ENCODE data around the gene MOSMO. TPM values are rescaled to one million over a fixed set of nuclear protein-coding genes. Genes with fewer than 3 reads are reported as not detected.
"Not testable (repeated sequence)": the region's sequence is repeated elsewhere in the genome, so short reads cannot be mapped to it uniquely, and the experiment has no call there.

MOSMO gene
- total RNA-seq, 1 donor from 2014 or later = 16.8 TPM

DNA sequence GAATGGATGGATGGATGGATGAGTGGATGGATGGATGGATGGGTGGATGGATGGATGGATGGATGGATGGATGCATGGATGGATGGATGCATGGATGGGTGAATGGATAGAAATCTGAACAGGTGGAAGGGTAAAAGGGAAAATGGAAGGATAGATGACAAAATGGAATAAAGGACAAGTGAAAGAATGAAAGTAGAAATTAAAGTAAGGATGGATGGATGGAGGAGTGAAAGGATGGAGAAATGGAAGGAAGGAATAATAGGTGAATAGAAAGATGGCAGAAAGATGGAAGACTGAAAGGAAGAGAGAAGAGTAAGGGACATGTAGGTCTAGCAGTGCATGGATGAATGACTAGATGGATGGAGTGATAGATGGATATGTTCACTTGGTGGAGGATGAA, 114.3 kb downstream of the MOSMO start:
- H3K27ac Mint-ChIP-seq (ENCODE audit: unreplicated experiment) = no peak overlapping the region
- no peaks in the 10 kb centered on the region for H3K4me1 Mint-ChIP-seq (ENCODE audit: unreplicated experiment)
- no peaks in the 10 kb centered on the region for H3K36me3 Mint-ChIP-seq (ENCODE audit: unreplicated experiment)

DNA sequence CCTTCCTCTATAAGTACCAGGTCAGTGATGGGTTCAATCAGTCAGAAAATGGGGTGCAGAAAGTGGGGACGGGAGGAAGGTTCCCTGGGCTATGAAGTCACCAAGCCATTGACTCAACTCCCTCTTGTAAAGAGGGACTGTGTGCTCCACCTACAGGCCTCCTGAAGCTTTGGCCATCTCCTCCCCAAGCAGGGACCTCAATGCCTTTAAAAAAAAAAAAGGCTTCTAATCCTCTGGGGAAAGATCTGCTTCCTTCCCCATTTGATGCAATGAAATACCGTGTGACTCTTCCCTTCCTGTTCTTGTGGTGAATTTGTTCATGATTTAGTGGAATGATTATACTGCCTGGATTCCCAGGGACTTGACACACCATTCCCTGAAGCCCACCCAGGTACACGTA, 115.2 kb downstream of the MOSMO start:
- no peak overlapping the region for H3K27ac Mint-ChIP-seq (ENCODE audit: unreplicated experiment)

More for the DNA sequence above, 114.3 kb downstream of the MOSMO start:
- H3K27me3 Mint-ChIP-seq (ENCODE audit: unreplicated experiment) = no peaks in the 10 kb centered on the region
- TF ChIP-seq, protein P1, sequence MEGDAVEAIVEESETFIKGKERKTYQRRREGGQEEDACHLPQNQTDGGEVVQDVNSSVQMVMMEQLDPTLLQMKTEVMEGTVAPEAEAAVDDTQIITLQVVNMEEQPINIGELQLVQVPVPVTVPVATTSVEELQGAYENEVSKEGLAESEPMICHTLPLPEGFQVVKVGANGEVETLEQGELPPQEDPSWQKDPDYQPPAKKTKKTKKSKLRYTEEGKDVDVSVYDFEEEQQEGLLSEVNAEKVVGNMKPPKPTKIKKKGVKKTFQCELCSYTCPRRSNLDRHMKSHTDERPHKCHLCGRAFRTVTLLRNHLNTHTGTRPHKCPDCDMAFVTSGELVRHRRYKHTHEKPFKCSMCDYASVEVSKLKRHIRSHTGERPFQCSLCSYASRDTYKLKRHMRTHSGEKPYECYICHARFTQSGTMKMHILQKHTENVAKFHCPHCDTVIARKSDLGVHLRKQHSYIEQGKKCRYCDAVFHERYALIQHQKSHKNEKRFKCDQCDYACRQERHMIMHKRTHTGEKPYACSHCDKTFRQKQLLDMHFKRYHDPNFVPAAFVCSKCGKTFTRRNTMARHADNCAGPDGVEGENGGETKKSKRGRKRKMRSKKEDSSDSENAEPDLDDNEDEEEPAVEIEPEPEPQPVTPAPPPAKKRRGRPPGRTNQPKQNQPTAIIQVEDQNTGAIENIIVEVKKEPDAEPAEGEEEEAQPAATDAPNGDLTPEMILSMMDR (IDR thresholded peaks at IDR 0.05) = no peak
- no peak for DNase-seq (ENCODE audit: extremely low spot score, unreplicated experiment)
- no peaks in the 10 kb centered on the region for H3K9me3 Mint-ChIP-seq (ENCODE audit: unreplicated experiment)
- H3K4me3 Mint-ChIP-seq (ENCODE audit: unreplicated experiment) = no peak overlapping the region

DNA sequence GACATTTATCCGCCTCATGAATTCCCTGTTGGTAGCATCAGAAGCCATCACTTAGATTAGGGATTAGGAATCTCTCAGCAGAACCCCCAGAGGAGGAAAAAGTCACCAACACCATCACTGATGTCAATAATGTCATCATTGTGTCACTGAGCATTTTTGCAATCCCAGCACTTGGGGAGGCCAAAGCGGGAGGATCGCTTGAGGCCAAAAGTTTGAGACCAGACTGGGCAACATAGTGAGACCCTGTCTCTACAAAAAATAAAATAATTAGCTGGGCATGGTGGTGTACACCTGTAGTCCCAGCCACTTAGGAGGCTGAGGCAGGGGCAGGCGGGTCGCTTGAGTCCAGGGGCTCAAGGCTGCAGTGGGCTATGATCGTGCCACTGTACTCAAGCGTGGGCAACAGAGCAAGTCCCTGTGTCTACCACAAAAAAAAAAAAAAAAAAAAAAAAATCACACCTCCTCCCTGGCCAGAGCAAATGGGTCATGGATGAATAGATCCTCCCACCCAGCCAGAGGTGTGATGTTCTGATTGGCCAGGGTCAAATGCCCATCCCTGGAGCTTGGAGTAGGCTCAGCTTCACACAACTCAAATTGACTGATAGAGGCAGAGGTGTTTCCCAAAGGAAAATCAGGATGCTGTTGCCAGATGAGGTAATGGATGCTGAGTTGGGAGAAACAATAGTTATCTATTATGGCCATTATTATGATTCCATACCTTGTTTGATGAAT, 116.0 kb downstream of the MOSMO start:
- Mint-ChIP-seq H3K27ac (ENCODE audit: unreplicated experiment) (no peak overlapping the region), H3K4me1 (ENCODE audit: unreplicated experiment) (no peaks in the 10 kb centered on the region), H3K36me3 (ENCODE audit: unreplicated experiment) (no peaks in the 10 kb centered on the region), H3K9me3 (ENCODE audit: unreplicated experiment) (no peaks in the 10 kb centered on the region), H3K27me3 (ENCODE audit: unreplicated experiment) (no peaks in the 10 kb centered on the region), H3K4me3 (ENCODE audit: unreplicated experiment) (no peak overlapping the region)
- no peak for DNase-seq (ENCODE audit: extremely low spot score, unreplicated experiment)
- TF ChIP-seq, protein P1 (IDR thresholded peaks at IDR 0.05) = no peak

More for the DNA sequence above, 115.2 kb downstream of the MOSMO start:
- Mint-ChIP-seq H3K4me1 (ENCODE audit: unreplicated experiment) (no peaks in the 10 kb centered on the region), H3K36me3 (ENCODE audit: unreplicated experiment) (no peaks in the 10 kb centered on the region), H3K9me3 (ENCODE audit: unreplicated experiment) (no peaks in the 10 kb centered on the region), H3K4me3 (ENCODE audit: unreplicated experiment) (no peak overlapping the region), H3K27me3 (ENCODE audit: unreplicated experiment) (no peaks in the 10 kb centered on the region)
- DNase-seq (ENCODE audit: extremely low spot score, unreplicated experiment) = no peak
- TF ChIP-seq, protein P1 (IDR thresholded peaks at IDR 0.05) = no peak

DNA sequence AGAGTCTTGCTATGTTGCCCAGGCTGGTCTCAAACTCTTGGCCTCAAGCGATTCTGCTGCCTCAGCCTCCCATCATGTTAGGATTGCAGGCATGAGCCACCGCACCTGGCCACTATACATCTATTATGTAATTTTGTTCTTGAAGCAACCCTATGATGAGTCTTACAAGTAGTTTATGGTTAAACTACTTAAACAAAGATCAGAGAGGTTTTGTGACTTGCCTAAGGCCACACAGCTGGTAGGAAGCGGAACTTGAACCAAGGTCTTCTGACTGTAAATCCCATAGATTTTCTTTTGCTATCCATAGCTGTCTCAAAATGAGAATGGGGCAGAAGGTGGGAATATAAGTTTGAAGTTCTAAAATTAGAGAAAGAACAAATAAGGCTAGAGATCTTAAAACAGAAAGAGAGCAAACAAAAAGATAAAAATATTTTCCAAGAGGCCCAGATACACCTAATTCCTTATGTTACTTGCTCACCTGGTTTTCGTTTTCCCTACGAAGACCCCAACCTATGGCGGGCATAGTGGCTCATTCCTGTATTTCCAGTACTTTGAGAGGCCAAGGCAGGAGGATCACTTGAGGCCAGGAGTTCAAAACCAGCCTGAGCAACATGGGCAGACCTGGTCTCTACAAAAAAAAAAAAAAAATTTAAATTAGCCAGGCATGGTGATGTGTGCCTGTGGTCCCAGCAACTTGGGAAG, 116.8 kb downstream of the MOSMO start:
- Mint-ChIP-seq H3K4me1 (ENCODE audit: unreplicated experiment) (no peaks in the 10 kb centered on the region), H3K27ac (ENCODE audit: unreplicated experiment) (no peak overlapping the region), H3K36me3 (ENCODE audit: unreplicated experiment) (no peaks in the 10 kb centered on the region), H3K9me3 (ENCODE audit: unreplicated experiment) (no peaks in the 10 kb centered on the region), H3K4me3 (ENCODE audit: unreplicated experiment) (no peak overlapping the region), H3K27me3 (ENCODE audit: unreplicated experiment) (peaks cover 4% of the 10 kb centered on the region)
- TF ChIP-seq, protein P1 (IDR thresholded peaks at IDR 0.05) = no peak
- DNase-seq (ENCODE audit: extremely low spot score, unreplicated experiment) = no peak

DNA sequence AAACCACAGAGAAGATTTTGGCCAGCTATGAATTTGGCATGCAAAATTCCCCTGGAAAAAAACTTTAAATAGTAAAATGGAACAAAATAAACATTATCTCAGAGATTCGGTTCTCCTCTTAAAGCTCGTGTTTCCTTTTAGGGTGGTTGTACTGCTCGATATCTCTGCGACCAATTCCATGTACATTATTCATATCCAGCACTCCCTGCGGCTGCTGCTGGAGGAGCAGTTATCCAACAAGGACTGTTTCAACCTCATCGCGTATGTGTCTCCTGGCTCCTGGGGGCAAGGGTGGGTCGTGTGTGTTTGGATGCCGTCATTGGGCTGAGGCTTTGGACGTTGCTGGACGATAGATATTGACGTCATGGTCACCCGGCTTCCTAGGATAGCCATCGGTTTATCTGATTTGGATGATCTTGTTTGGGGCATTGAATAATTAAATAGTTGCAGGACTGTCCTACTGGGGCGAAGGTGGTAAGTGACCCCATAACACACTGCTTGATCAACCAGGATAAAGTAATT, 118.2 kb downstream of the MOSMO start:
- no peak overlapping the region for H3K27ac Mint-ChIP-seq (ENCODE audit: unreplicated experiment)

DNA sequence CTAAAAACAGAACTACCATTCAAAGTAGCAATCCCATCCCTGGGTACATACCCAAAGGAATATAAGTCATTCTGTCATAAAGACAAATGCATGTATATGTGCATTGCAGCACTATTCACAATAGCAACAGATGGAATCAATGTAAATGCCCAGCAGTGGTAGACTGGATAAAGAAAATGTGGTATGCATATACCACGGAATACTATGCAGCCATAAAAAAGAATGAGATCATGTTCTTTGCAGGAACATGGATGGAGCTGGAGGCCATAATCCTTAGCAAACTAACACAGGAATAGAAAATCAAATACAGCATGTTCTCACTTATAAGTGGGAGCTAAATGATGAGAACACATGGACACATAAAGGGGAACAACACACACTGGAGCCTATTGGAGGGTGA, 120.6 kb downstream of the MOSMO start:
- not testable (repeated sequence) for H3K4me3 Mint-ChIP-seq (ENCODE audit: unreplicated experiment); H3K9me3 Mint-ChIP-seq (ENCODE audit: unreplicated experiment); DNase-seq (ENCODE audit: extremely low spot score, unreplicated experiment); H3K4me1 Mint-ChIP-seq (ENCODE audit: unreplicated experiment); H3K27me3 Mint-ChIP-seq (ENCODE audit: unreplicated experiment); H3K27ac Mint-ChIP-seq (ENCODE audit: unreplicated experiment); H3K36me3 Mint-ChIP-seq (ENCODE audit: unreplicated experiment)

More for the DNA sequence above, 118.2 kb downstream of the MOSMO start:
- TF ChIP-seq, protein P1 (IDR thresholded peaks at IDR 0.05) = no peak
- Mint-ChIP-seq H3K9me3 (ENCODE audit: unreplicated experiment) (no peaks in the 10 kb centered on the region), H3K4me1 (ENCODE audit: unreplicated experiment) (no peaks in the 10 kb centered on the region), H3K36me3 (ENCODE audit: unreplicated experiment) (no peaks in the 10 kb centered on the region), H3K27me3 (ENCODE audit: unreplicated experiment) (peaks cover 4% of the 10 kb centered on the region), H3K4me3 (ENCODE audit: unreplicated experiment) (no peak overlapping the region)
- DNase-seq (ENCODE audit: extremely low spot score, unreplicated experiment) = no peak

Measured in osteocyte (in vitro differentiated cells).